H1 (cell line): ENCODE data around the gene ZNF277. TPM values are rescaled to one million over a fixed set of nuclear protein-coding genes. Genes with fewer than 3 reads are reported as not detected.

Source experiments
- CTCF ChIA-PET: fragments of 300-600 bp; sonication (Branson Sonifier 250); formaldehyde crosslinking; loops from one replicate; lab custom pipeline; 2021; ENCODE audit not compliant: partially characterized antibody; lab: Charles Lee
- POLR2A ChIA-PET: fragments of 300-600 bp; sonication (Branson Sonifier 250); formaldehyde crosslinking; loops from one replicate; lab custom pipeline; 2021; ENCODE audit warnings: inconsistent platforms; ENCODE audit not compliant: partially characterized antibody; lab: Charles Lee
- DNase-seq, 2 experiments: peaks; one replicate each; pipeline versions ENCODE4 v3.0.0 to v3.0.0-alpha.2; 2010 to 2022; ENCODE audit warnings: low spot score in 2 of 2, low read depth in 1 of 2, mixed read lengths in 1 of 2
- FAIRE-seq: peaks from 2 replicates; lab custom pipeline; 2011; peaks lifted over from hg19 to GRCh38; lab: Jason Lieb, UNC
- H2AFZ ChIP-seq: 2 replicates; pipeline ENCODE4 v1.8.1; 2012; ENCODE audit warnings: low read length, inconsistent platforms
- H2AK5ac ChIP-seq: 2 replicates; pipeline ENCODE4 v1.6.1; 2013; ENCODE audit warnings: low read depth, low read length
- H2BK120ac ChIP-seq: replicated peaks from 2 replicates; pipeline ENCODE3; 2013; ENCODE audit warnings: low read depth, low read length, inconsistent platforms
- H2BK12ac ChIP-seq: 2 replicates; pipeline ENCODE4 v1.6.1; 2013; ENCODE audit warnings: low read depth, low read length
- H2BK15ac ChIP-seq: 2 replicates; pipeline ENCODE4 v1.6.1; 2013; ENCODE audit warnings: low read length
- H2BK20ac ChIP-seq: 2 replicates; pipeline ENCODE4 v1.6.1; 2013; ENCODE audit warnings: low read length
- H2BK5ac ChIP-seq: 2 replicates; pipeline ENCODE4 v1.6.1; 2013; ENCODE audit warnings: low read depth, low read length
- H3K14ac ChIP-seq: 2 replicates; pipeline ENCODE4 v1.6.1; 2013; ENCODE audit warnings: inconsistent platforms; ENCODE audit not compliant: insufficient read length
- H3K18ac ChIP-seq: 2 replicates; pipeline ENCODE4 v1.6.1; 2013; ENCODE audit warnings: low read length; ENCODE audit errors: extremely low read depth
- H3K23ac ChIP-seq: 2 replicates; pipeline ENCODE4 v1.6.1; 2013; ENCODE audit warnings: inconsistent platforms; ENCODE audit not compliant: insufficient read length
- H3K23me2 ChIP-seq: 2 replicates; pipeline ENCODE4 v1.6.1; 2013; ENCODE audit warnings: low read depth, low read length
- H3K27ac ChIP-seq: 2 replicates; pipeline ENCODE4 v1.6.1; 2011; ENCODE audit warnings: low read depth, low read length, inconsistent platforms
- H3K27me3 ChIP-seq, 4 experiments: replicated peaks in 1 of 4; 1 replicate in 1 of 4; 2 replicates in 3 of 4; pipeline versions ENCODE4 v1.6.1 to v1.8.1; 2011 to 2013; ENCODE audit warnings: low read length in 3 of 4, mild to moderate bottlenecking in 3 of 4, inconsistent platforms in 2 of 4, mixed read lengths in 2 of 4, moderate library complexity in 1 of 4; ENCODE audit not compliant: control insufficient read depth in 3 of 4, insufficient read depth in 3 of 4; ENCODE audit errors: extremely low read depth in 1 of 4
- H3K36me3 ChIP-seq, 4 experiments: 2 replicates each; pipeline versions ENCODE4 v1.6.1 to v1.8.1; 2011 to 2013; ENCODE audit warnings: mild to moderate bottlenecking in 4 of 4, low read length in 3 of 4, moderate library complexity in 2 of 4, control low read depth in 1 of 4, inconsistent platforms in 1 of 4; ENCODE audit not compliant: insufficient read depth in 4 of 4, control insufficient read depth in 2 of 4
- H3K4ac ChIP-seq: replicated peaks from 2 replicates; pipeline ENCODE3; 2013; ENCODE audit warnings: low read length, low read depth, mixed read lengths, inconsistent platforms; ENCODE audit not compliant: insufficient read length
- H3K4me1 ChIP-seq, 4 experiments: replicated peaks in 1 of 4; 1 replicate in 1 of 4; 2 replicates in 3 of 4; pipeline versions ENCODE4 v1.6.1 to v1.8.1; 2011 to 2013; ENCODE audit warnings: low read length in 3 of 4, inconsistent platforms in 2 of 4, mixed read lengths in 1 of 4; ENCODE audit not compliant: insufficient read depth in 4 of 4, control insufficient read depth in 3 of 4
- H3K4me2 ChIP-seq, 2 experiments: 2 replicates each; pipeline versions ENCODE4 v1.6.1 to v1.8.1; 2011 to 2013; ENCODE audit warnings: low read depth in 2 of 2, low read length in 2 of 2, control low read depth in 1 of 2, inconsistent platforms in 1 of 2, mild to moderate bottlenecking in 1 of 2; ENCODE audit not compliant: insufficient read depth in 1 of 2
- H3K4me3 ChIP-seq, 4 experiments: fragments of 200-600, 300-600 bp in 1 of 4; sonication (generic), shearing (Covaris generic), sonication (Bioruptor Twin) in 1 of 4; 2 replicates each; pipeline versions ENCODE4 v1.5.1 to v1.8.1; 2011 to 2016; ENCODE audit warnings: low read length in 4 of 4, low read depth in 3 of 4, control low read depth in 2 of 4, inconsistent platforms in 2 of 4, mild to moderate bottlenecking in 2 of 4, mixed read lengths in 1 of 4, moderate library complexity in 1 of 4; ENCODE audit not compliant: insufficient read depth in 2 of 4; ENCODE audit errors: extremely low read depth in 1 of 4
- H3K56ac ChIP-seq: replicated peaks from 2 replicates; pipeline ENCODE3; 2013; ENCODE audit warnings: low read depth, mild to moderate bottlenecking, mixed read lengths, low read length, inconsistent platforms; ENCODE audit not compliant: insufficient read length
- H3K79me1 ChIP-seq: 2 replicates; pipeline ENCODE4 v1.6.1; 2013; ENCODE audit warnings: low read depth, low read length, control low read depth
- H3K79me2 ChIP-seq, 2 experiments: 2 replicates each; pipeline versions ENCODE4 v1.6.1 to v1.8.1; 2012 to 2013; ENCODE audit warnings: low read length in 2 of 2, mild to moderate bottlenecking in 2 of 2, inconsistent platforms in 1 of 2; ENCODE audit not compliant: insufficient read depth in 2 of 2, control insufficient read depth in 1 of 2
- H3K9ac ChIP-seq, 4 experiments: replicated peaks in 1 of 4; 1 replicate in 1 of 4; 2 replicates in 3 of 4; pipeline versions ENCODE4 v1.6.1 to v1.8.1; 2011 to 2013; ENCODE audit warnings: low read depth in 3 of 4, low read length in 3 of 4, control low read depth in 2 of 4, mild to moderate bottlenecking in 2 of 4, moderate library complexity in 2 of 4, inconsistent platforms in 1 of 4; ENCODE audit errors: extremely low read depth in 1 of 4
- H3K9me3 ChIP-seq, 2 experiments: 2 replicates each; pipeline versions ENCODE4 v1.6.1 to v1.8.1; 2012 to 2013; ENCODE audit warnings: mild to moderate bottlenecking in 2 of 2, moderate library complexity in 2 of 2, control low read depth in 1 of 2, inconsistent platforms in 1 of 2, low read depth in 1 of 2, low read length in 1 of 2, mixed read lengths in 1 of 2; ENCODE audit not compliant: insufficient read depth in 2 of 2
- H4K20me1 ChIP-seq, 2 experiments: replicated peaks in 1 of 2; 2 replicates each; pipeline versions ENCODE3 to v1.8.1; 2011 to 2013; ENCODE audit warnings: inconsistent platforms in 2 of 2, low read length in 2 of 2, mild to moderate bottlenecking in 1 of 2; ENCODE audit not compliant: insufficient read depth in 2 of 2, control insufficient read depth in 1 of 2
- H4K5ac ChIP-seq: 2 replicates; pipeline ENCODE4 v1.6.1; 2013; ENCODE audit warnings: low read length, low read depth, mixed read lengths, inconsistent platforms; ENCODE audit not compliant: insufficient read length
- H4K8ac ChIP-seq: 2 replicates; pipeline ENCODE4 v1.8.0; 2013; ENCODE audit warnings: mild to moderate bottlenecking, moderate library complexity, low read length, inconsistent platforms; ENCODE audit not compliant: insufficient read depth; ENCODE audit errors: extremely low read depth
- H4K91ac ChIP-seq: replicated peaks from 2 replicates; pipeline ENCODE3; 2013; ENCODE audit warnings: low read length, mixed read lengths, inconsistent platforms; ENCODE audit not compliant: insufficient read length
- CEBPB ChIP-seq: IDR thresholded peaks from 2 replicates; pipeline ENCODE4 v1.6.1; 2012; ENCODE audit warnings: low read depth, low read length
- CHD2 ChIP-seq: IDR thresholded peaks from 2 replicates; pipeline ENCODE4 v1.6.1; 2012; ENCODE audit warnings: low read length, improper control_type of control experiment
- EGR1 ChIP-seq: IDR thresholded peaks from 2 replicates; pipeline ENCODE4 v1.6.1; 2011; ENCODE audit warnings: low read depth, low read length, borderline replicate concordance
- NRF1 ChIP-seq: IDR thresholded peaks from 2 replicates; pipeline ENCODE4 v1.6.1; 2011; ENCODE audit warnings: mild to moderate bottlenecking, low read depth, low read length, improper control_type of control experiment
- SIX5 ChIP-seq: IDR thresholded peaks from 2 replicates; pipeline ENCODE4 v1.6.1; 2011; ENCODE audit warnings: mild to moderate bottlenecking, low read depth, low read length
- WGBS, 2 experiments: shearing (Covaris generic) in 1 of 2; methylation state at CpG; one replicate each; pipeline versions ENCODE4 v1.1.6 to v1.1.7; 2013 to 2015; ENCODE audit warnings: low lambda C conversion rate in 2 of 2, mixed read lengths in 2 of 2, inconsistent platforms in 1 of 2, low coverage in 1 of 2, missing lambda C conversion rate in 1 of 2; ENCODE audit not compliant: insufficient replicate concordance in 2 of 2, insufficient coverage in 1 of 2, insufficient read length in 1 of 2; ENCODE audit errors: extremely low coverage in 1 of 2, missing lambda C conversion rate in 1 of 2; 5-methylcytosine and 5-hydroxymethylcytosine counted together
- polyA plus RNA-seq, 7 experiments: library from polyadenylated mRNA; depleted of rRNA in 3 of 7; stranded (reverse) in 5 of 7; unstranded in 2 of 7; fragments of >200 nt in 5 of 7; fragments of 200-250 nt in 2 of 7; gene quantifications; 1 replicate in 5 of 7; 2 replicates in 1 of 7; 4 replicates in 1 of 7; pipeline versions ENCODE4 v1.2.1 to v1.2.3, GENCODE V29; 2011 to 2013; ENCODE audit warnings: missing spikeins in 2 of 7, mixed read lengths in 2 of 7
- total RNA-seq: library from RNA; stranded (reverse); fragmentation: NEBNext Ultra II Directional; extraction: Animal tissue kit (Norgen Biotek cat#: 25700); gene quantifications from 2 replicates; pipeline ENCODE4 v1.2.1, GENCODE V29; 2021
- TF ChIP-seq, protein P1 (sequence below): IDR thresholded peaks from 2 replicates; pipeline ENCODE4 v1.6.1; 2012; ENCODE audit warnings: inconsistent platforms
- TF ChIP-seq, protein P2 (sequence below): IDR thresholded peaks from 2 replicates; pipeline ENCODE4 v1.6.1; 2011; ENCODE audit warnings: low read length, improper control_type of control experiment
- TF ChIP-seq, protein P3 (sequence below): IDR thresholded peaks from 2 replicates; pipeline ENCODE4 v1.6.1; 2012; ENCODE audit warnings: low read length, inconsistent platforms

Gene ZNF277
- total and polyA plus RNA-seq, 2 of the 8 experiments (the other 6 are each of a cell fraction or from before 2014, with no cell fraction given) = 5.1 to 21.7 TPM

GRCh38 chr7:112377593-112377992 is 171.1 kb downstream of the ZNF277 start:
- no peaks in the 10 kb centered on the region for H3K79me2 ChIP-seq
- H3K23me2 ChIP-seq = peaks cover 2% of the 10 kb centered on the region; the same call in 1 of the 2 replicates
- H4K5ac ChIP-seq = no peak overlapping the region
- H2BK15ac ChIP-seq = no peak overlapping the region
- POLR2A ChIA-PET = interaction anchor here (0.7 kb wide), 1 partner anchor 477 kb away, joined by 3 read pairs; no protein-coding TSS in a partner anchor
- no peaks in the 10 kb centered on the region for H4K20me1 ChIP-seq
- no peak overlapping the region for H4K91ac ChIP-seq
- H3K9me3 ChIP-seq = no peaks in the 10 kb centered on the region
- H3K27ac ChIP-seq = no peak overlapping the region
- no peak for DNase-seq
- H3K56ac ChIP-seq = no peak overlapping the region
- no peak overlapping the region for H3K4me3 ChIP-seq
- no peak overlapping the region for H3K18ac ChIP-seq
- H3K4me2 ChIP-seq = no peak overlapping the region
- no peak overlapping the region for H2AK5ac ChIP-seq
- no peak overlapping the region for H3K14ac ChIP-seq
- H3K36me3 ChIP-seq = no peaks in the 10 kb centered on the region
- no peak for FAIRE-seq
- no peak overlapping the region for H2BK5ac ChIP-seq
- no peak overlapping the region for H3K23ac ChIP-seq
- no peak overlapping the region for H2AFZ ChIP-seq
- no peak overlapping the region for H3K9ac ChIP-seq
- H3K79me1 ChIP-seq = no peaks in the 10 kb centered on the region
- H4K8ac ChIP-seq = no peak overlapping the region
- no peaks in the 10 kb centered on the region for H3K4me1 ChIP-seq
- H3K27me3 ChIP-seq = no peaks in the 10 kb centered on the region
- no peak overlapping the region for H2BK12ac ChIP-seq
- CTCF ChIA-PET = no interaction called here
- no peak overlapping the region for H2BK120ac ChIP-seq
- no peak overlapping the region for H2BK20ac ChIP-seq
- 94% methylated on average over 1 of the region's 1 CpG; no CpG with 5 or more reads in 1 of the 2 experiments for WGBS, 2 experiments
- no peak overlapping the region for H3K4ac ChIP-seq
- TF ChIP-seq SIX5 = no peak
- TF ChIP-seq, protein P1, sequence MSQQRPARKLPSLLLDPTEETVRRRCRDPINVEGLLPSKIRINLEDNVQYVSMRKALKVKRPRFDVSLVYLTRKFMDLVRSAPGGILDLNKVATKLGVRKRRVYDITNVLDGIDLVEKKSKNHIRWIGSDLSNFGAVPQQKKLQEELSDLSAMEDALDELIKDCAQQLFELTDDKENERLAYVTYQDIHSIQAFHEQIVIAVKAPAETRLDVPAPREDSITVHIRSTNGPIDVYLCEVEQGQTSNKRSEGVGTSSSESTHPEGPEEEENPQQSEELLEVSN = no peak
- no peak for TF ChIP-seq NRF1
- TF ChIP-seq, protein P2, sequence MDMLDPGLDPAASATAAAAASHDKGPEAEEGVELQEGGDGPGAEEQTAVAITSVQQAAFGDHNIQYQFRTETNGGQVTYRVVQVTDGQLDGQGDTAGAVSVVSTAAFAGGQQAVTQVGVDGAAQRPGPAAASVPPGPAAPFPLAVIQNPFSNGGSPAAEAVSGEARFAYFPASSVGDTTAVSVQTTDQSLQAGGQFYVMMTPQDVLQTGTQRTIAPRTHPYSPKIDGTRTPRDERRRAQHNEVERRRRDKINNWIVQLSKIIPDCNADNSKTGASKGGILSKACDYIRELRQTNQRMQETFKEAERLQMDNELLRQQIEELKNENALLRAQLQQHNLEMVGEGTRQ = no peak
- no peak for TF ChIP-seq EGR1
- TF ChIP-seq CEBPB = no peak
- TF ChIP-seq, protein P3, sequence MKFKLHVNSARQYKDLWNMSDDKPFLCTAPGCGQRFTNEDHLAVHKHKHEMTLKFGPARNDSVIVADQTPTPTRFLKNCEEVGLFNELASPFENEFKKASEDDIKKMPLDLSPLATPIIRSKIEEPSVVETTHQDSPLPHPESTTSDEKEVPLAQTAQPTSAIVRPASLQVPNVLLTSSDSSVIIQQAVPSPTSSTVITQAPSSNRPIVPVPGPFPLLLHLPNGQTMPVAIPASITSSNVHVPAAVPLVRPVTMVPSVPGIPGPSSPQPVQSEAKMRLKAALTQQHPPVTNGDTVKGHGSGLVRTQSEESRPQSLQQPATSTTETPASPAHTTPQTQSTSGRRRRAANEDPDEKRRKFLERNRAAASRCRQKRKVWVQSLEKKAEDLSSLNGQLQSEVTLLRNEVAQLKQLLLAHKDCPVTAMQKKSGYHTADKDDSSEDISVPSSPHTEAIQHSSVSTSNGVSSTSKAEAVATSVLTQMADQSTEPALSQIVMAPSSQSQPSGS = no peak
- no peak for TF ChIP-seq CHD2
